GM19455 (cell line): ENCODE measurements around the gene OR5L1.

Experiments
- ATAC-seq: cut with Tn5 transposase; IDR thresholded peaks from one replicate; pipeline ENCODE4 v1.9.1; 2021; ENCODE audit not compliant: unreplicated experiment

OR5L1 gene

GRCh38 chr11:55811067-55811466 is at the start of gene OR5L1:
TSS of gene OR5L1 (plus strand) at chr11:55811367. CDS start at chr11:55811467, 100 bp downstream.
- no peak for ATAC-seq

GRCh38 chr11:55773138-55773537 is 38.0 kb upstream of the OR5L1 start, which contains the start of gene OR5D13:
TSS of gene OR5D13 (plus strand) at chr11:55773438. CDS start at chr11:55773438, 0 bp downstream.
- ATAC-seq = no peak

- no peak for ATAC-seq
These were observed 19.6 kb upstream of the OR5L1 start for GRCh38 chr11:55791606-55792005.

GRCh38 chr11:55793321-55793720 is 17.8 kb upstream of the OR5L1 start:
- ATAC-seq = no peak

GRCh38 chr11:55795256-55795655 is 15.9 kb upstream of the OR5L1 start, which contains the start of gene OR5D14:
TSS of gene OR5D14 (plus strand) at chr11:55795556. CDS start at chr11:55795556, 0 bp downstream.
- no peak for ATAC-seq

- no peak for ATAC-seq
These were observed 4.9 kb upstream of the OR5L1 start for GRCh38 chr11:55806248-55806647.

- no peak for ATAC-seq
These were observed 8.2 kb downstream of the OR5L1 start, which contains the start of gene OR5D18 for GRCh38 chr11:55819330-55819729. TSS of gene OR5D18 (plus strand) at chr11:55819630. CDS start at chr11:55819630, 0 bp downstream.

- ATAC-seq = no peak
These were observed 15.8 kb downstream of the OR5L1 start, which contains the start of gene OR5L2 for GRCh38 chr11:55826919-55827318. TSS of gene OR5L2 (plus strand) at chr11:55827219. CDS start at chr11:55827219, 0 bp downstream.

GRCh38 chr11:55838452-55838851 is 27.3 kb downstream of the OR5L1 start, which contains the start of gene OR5D16:
TSS of gene OR5D16 (plus strand) at chr11:55838752. CDS start at chr11:55838752, 0 bp downstream.
- ATAC-seq = no peak

- no peak for ATAC-seq
These were observed 36.3 kb downstream of the OR5L1 start for GRCh38 chr11:55847453-55847852.

GRCh38 chr11:55849037-55849436 is 37.9 kb downstream of the OR5L1 start:
- no peak for ATAC-seq

- ATAC-seq = no peak
These were observed 41.0 kb downstream of the OR5L1 start for GRCh38 chr11:55852141-55852540.

- ATAC-seq = no peak
These were observed 43.5 kb downstream of the OR5L1 start for GRCh38 chr11:55854704-55855103.
